ENCODE measurements around the gene PRAMEF2. TPM values are rescaled to one million over a fixed set of nuclear protein-coding genes. Genes with fewer than 3 reads are reported as not detected.
"Not testable (repeated sequence)": the region's sequence is repeated elsewhere in the genome, so short reads cannot be mapped to it uniquely, and the experiment has no call there.

PRAMEF2 gene
- total RNA-seq, 4 donors from 2014 or later = not detected

GRCh38 chr1:12851779-12852178, 5.1 kb upstream of the PRAMEF2 start:
- TF ChIP-seq CTCF (IDR thresholded peaks at IDR 0.05) (no peak), POLR2A (IDR thresholded peaks at IDR 0.05) (no peak)
- intact Hi-C loops (cut with DNase I; ENCODE audit: low total_unique reads) = no loop called here
- WGBS, 2 donors = 59 to 63% methylated on average over 4 of the region's 4 CpGs
- DNase-seq (ENCODE audit: low spot score in 2 of 2) = no peak
- H3K4me3 ChIP-seq (ENCODE audit: low read depth, poor library complexity, severe bottlenecking) = no peak overlapping the region

- intact Hi-C loops (cut with DNase I; ENCODE audit: low total_unique reads); H3K4me3 ChIP-seq (ENCODE audit: low read depth, poor library complexity, severe bottlenecking): not testable (repeated sequence)
- DNase-seq (ENCODE audit: low spot score in 2 of 2) = peak in 1 of 2 donors; percentile 64
- 80 to 83% methylated on average over 1 to 3 of the region's 7 CpGs for WGBS, 2 donors
Measured at GRCh38 chr1:12863131-12863880, 6.4 kb downstream of the PRAMEF2 start.

GRCh38 chr1:12878453-12878852, 21.6 kb downstream of the PRAMEF2 start:
- DNase-seq (ENCODE audit: low spot score in 2 of 2); H3K4me3 ChIP-seq (ENCODE audit: low read depth, poor library complexity, severe bottlenecking); intact Hi-C loops (cut with DNase I; ENCODE audit: low total_unique reads): not testable (repeated sequence)
- WGBS, 2 donors = 82 to 89% methylated on average over 3 to 4 of the region's 4 CpGs

GRCh38 chr1:12886101-12886500, 29.2 kb downstream of the PRAMEF2 start, which contains the start of gene PRAMEF4:
TSS of gene PRAMEF4 (minus strand) at chr1:12886201. CDS start at chr1:12883394, 2,807 bp downstream.
- DNase-seq (ENCODE audit: low spot score in 2 of 2); H3K4me3 ChIP-seq (ENCODE audit: low read depth, poor library complexity, severe bottlenecking); intact Hi-C loops (cut with DNase I; ENCODE audit: low total_unique reads): not testable (repeated sequence)
- WGBS, 2 donors = 83 to 90% methylated on average over 3 of the region's 3 CpGs

GRCh38 chr1:12898170-12898569, 41.3 kb downstream of the PRAMEF2 start, which contains the start of gene PRAMEF10:
TSS of gene PRAMEF10 (minus strand) at chr1:12898270. CDS start at chr1:12895847, 2,423 bp downstream.
- WGBS, 2 donors = no CpG with 5 or more reads among the region's 1 CpG
- intact Hi-C loops (cut with DNase I; ENCODE audit: low total_unique reads); DNase-seq (ENCODE audit: low spot score in 2 of 2); H3K4me3 ChIP-seq (ENCODE audit: low read depth, poor library complexity, severe bottlenecking): not testable (repeated sequence)

- H3K4me3 ChIP-seq (ENCODE audit: low read depth, poor library complexity, severe bottlenecking); intact Hi-C loops (cut with DNase I; ENCODE audit: low total_unique reads); DNase-seq (ENCODE audit: low spot score in 2 of 2): not testable (repeated sequence)
Measured at GRCh38 chr1:12899186-12899585, 42.3 kb downstream of the PRAMEF2 start.

- H3K4me3 ChIP-seq (ENCODE audit: low read depth, poor library complexity, severe bottlenecking) = not testable (repeated sequence)
- WGBS, 2 donors = 44 to 55% methylated on average over 2 to 3 of the region's 5 CpGs
Measured at GRCh38 chr1:12903793-12904572, 47.1 kb downstream of the PRAMEF2 start.

More at GRCh38 chr1:12903793-12904572, 47.1 kb downstream of the PRAMEF2 start:
- intact Hi-C loops (cut with DNase I; ENCODE audit: low total_unique reads); DNase-seq (ENCODE audit: low spot score in 2 of 2): not testable (repeated sequence)

Other genes starting within 250 kb of the PRAMEF2 start
- gene DHRS3, start 238.9 kb upstream of the PRAMEF2 start, total RNA-seq = 100 to 1,000 TPM in 3 of 4 donors, 10 to 100 TPM in 1; 92.4 to 130 (median 107) TPM
- gene AADACL4, start 213.0 kb upstream of the PRAMEF2 start, total RNA-seq = under 1 TPM in 1 of 4 donors, not detected in 3; 0.59 TPM
- gene AADACL3, start 141.0 kb upstream of the PRAMEF2 start, total RNA-seq = 10 to 100 TPM in 2 of 4 donors, 1 to 10 TPM in 2; 1.1 to 54.6 (median 27.2) TPM
- gene CFAP107, start 110.9 kb upstream of the PRAMEF2 start, total RNA-seq = under 1 TPM in 2 of 4 donors, not detected in 2; 0.13 to 0.27 TPM
- not detected for gene PRAMEF12, start 83.3 kb upstream of the PRAMEF2 start, total RNA-seq
- not detected for gene PRAMEF1, start 65.7 kb upstream of the PRAMEF2 start, total RNA-seq
- not detected for gene PRAMEF11, start 25.7 kb upstream of the PRAMEF2 start, total RNA-seq
- gene HNRNPCL1, start 8.4 kb upstream of the PRAMEF2 start, total RNA-seq = not detected
- not detected for gene PRAMEF4, start 29.1 kb downstream of the PRAMEF2 start, total RNA-seq
- gene PRAMEF10, start 41.2 kb downstream of the PRAMEF2 start, total RNA-seq = not detected
- gene PRAMEF7, start 59.5 kb downstream of the PRAMEF2 start, total RNA-seq = not detected
- not detected for gene PRAMEF6, start 90.5 kb downstream of the PRAMEF2 start, total RNA-seq
- gene PRAMEF27, start 199.5 kb downstream of the PRAMEF2 start, total RNA-seq = not detected
- gene HNRNPCL3, start 203.7 kb downstream of the PRAMEF2 start, total RNA-seq = not detected
- not detected for gene PRAMEF25, start 213.7 kb downstream of the PRAMEF2 start, total RNA-seq

Measured in lower leg skin (tissue), 4 donors.